HG02588 (cell line): Measurements from ENCODE around the gene KCNN3.

Source experiments
- ATAC-seq: cut with Tn5 transposase; IDR thresholded peaks from one replicate; pipeline ENCODE4 v1.9.1; 2021; ENCODE audit warnings: mild to moderate bottlenecking, moderate library complexity; ENCODE audit not compliant: unreplicated experiment

The KCNN3 gene

DNA sequence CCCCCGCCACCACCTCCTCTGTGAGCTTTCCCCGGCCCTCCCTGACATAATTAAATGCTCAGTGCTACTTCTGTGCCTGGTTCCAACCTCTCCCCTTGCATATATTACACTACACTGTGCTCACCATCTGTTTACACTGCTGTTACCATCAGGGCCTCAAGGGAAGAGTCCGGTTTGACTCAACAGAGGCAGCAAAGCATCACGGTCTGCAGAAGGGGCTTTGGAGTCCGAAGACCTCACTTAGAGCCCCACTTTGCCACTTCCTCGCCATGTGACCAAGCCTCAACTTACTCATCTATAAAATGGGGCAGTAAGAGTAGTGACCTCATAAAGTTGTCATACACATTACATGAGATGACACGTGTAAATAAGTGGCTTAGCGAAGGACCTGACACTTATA, 27.4 kb downstream of the KCNN3 start:
- ATAC-seq, result no peak

DNA sequence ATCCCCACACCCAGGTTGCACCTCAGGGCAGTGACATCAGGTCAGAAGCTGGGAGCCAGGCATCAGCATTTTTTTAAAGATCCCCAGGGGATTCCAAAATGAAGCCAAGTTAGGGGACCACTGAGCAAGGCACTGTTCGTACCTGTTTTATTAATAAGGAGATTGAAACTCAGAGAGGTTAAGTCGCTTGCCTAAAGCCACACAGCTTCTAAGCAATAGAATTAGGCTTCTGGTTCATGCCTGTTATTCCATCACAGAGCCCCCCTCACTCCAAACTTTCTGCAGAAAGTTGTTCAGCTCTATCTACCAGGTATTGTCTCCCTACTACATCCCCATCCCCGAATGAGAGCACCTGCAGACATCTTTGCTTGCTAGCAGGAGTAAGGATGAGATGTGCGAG, 28.7 kb downstream of the KCNN3 start:
- no peak for ATAC-seq

DNA sequence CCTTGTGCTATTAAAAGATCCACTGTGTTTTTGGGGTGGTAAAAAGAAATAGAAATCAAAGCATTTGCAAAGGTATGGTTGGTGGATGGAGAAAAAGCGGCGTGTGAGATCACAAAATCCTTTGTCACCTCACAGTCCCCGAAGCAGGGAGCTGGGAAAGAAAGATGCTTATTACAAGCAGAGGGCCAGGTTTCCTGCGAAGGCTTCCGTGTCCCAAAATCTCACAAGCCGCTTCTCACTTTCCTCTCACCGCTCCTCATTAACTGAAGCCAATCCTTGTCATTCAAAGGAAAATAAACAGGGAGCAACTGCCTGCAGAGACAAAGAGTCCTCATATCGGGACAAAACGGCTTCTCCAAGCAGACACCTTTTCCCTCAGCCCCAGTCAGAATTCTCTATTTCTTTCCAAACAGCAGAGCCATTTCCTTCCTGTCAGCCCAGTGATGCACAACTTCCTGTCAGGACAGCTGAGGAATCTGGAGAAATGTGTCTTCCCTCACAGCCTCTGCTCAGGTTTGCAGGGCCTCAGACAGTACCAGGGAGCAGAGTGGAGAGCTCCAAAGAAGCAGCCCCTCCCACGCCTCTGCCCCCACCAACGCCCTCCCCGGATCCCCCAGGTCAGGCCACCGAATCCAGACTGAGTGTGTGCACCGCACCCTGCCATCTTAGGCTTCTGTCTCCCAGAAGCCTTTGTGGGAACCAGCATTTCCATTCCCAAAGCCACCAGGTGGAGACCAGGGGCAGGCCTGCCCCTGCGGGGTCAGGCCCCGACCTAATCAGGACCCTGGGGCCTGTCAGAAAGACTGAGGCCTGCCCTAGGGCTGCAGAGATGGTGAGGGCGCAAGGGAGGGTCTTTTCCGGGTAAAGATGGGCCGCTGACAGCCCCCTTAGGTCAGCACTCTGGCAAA, 29.6 kb downstream of the KCNN3 start:
- no peak for ATAC-seq

DNA sequence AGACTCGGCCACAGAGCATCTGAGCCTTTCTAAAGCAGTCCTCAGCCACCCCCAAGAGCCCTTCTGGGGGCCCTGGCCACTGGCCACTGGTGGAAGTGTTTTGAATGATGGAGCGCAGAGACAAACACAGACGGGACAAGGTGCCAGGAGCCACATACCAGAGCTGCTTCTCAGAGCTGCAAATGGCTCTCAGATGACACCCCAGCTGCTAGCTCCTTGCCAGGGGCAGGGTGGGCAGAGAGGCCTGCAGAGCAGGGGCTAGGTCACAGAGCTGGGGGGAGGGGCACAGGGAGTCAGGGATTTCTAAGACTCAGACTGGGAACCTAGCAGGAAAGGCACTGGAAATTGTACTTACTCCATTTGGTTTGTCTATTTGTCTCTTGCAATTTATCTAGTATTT, 30.4 kb downstream of the KCNN3 start:
- no peak for ATAC-seq

DNA sequence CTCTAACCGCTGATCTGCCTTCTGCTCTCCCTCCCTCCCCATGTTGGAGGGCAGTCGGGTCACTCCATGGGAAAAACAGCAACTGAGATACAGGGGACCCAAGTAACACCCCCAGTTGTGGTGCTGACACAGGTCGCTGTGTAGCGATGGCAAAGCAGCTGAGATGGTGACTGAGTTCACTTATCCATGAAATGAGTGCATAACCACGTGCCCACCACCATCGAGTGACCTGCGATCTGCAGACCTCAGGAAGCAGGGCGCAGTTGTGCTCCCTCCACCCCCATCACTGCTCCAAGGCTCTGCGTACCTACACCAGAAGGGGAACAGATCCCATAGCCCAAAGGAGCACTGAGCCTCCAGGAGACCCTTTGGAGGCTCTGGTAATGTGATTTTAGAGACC, 31.1 kb downstream of the KCNN3 start:
- ATAC-seq, result no peak

DNA sequence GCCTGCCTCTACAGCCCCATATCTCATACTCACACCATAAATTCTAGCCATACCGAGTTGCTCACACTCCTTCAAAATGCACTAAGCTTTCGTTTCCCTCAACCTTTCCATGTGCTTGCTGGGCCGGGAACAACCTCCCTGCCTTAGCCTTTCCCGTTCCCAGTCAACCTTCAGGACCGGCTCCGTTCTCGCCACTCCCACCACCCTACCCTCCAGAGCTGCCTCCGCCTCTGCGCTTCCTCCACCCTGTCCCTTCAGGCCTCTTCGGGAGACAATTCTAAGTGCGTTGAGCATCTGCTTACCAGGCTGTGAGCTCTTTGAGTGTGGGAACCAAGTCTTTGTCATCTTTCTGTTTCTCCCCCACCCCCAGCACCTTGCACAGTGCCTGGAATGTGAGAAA, 31.6 kb downstream of the KCNN3 start:
- ATAC-seq, result no peak

DNA sequence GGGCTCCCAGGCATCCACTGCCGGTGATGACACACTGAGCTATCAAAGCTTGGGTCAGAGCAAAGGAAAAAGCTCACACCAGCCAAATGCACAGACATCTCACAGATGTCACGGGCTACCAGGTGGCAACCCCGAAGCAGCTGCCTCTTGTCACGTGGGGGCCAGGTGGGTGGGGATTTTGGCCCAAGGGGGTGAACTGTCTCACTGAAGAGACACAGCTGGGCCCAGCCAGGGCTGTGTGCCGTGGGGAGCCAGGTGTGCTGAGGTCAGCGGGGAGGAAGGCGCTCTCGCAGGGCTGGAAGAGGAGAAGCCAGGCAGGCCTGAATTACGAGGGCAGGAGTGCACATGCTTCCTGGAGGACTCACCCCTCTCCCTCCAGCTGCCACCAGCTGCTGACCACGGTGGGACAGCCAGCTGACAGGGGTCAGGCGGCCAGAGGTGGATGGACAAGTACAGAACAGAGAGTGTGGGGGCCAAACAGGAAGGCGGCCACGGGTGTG, 32.4 kb downstream of the KCNN3 start:
- ATAC-seq, result peak; percentile 83

DNA sequence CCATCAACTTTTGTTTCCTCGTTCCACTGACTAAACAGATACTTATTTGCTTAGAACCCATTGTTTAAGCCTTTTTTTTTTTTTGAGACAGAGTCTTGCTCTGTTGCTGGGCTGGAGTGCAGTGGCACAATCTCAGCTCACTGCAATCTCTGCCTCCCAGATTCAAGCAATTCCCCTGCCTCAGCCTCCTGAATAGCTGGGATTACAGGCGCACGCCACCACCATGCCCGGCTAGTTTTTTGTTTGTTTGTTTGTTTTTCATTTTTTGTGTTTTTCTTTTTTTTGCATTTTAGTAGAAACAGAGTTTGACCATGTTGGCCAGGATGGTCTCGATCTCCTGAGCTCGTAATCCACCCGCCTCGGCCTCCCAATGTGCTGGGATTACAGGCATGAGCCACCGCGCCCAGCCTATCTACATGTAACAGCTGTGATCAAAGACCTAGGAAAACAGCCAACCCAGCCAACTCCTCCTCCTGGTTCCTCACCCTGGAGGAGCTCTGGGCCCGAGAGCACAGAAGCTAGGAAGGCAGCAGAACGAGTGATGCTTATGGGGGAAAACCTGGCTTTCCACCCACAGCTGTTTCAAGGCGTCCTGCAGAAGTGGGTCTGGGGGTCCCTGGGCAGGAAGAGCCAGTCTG, 32.9 kb downstream of the KCNN3 start:
- no peak for ATAC-seq

DNA sequence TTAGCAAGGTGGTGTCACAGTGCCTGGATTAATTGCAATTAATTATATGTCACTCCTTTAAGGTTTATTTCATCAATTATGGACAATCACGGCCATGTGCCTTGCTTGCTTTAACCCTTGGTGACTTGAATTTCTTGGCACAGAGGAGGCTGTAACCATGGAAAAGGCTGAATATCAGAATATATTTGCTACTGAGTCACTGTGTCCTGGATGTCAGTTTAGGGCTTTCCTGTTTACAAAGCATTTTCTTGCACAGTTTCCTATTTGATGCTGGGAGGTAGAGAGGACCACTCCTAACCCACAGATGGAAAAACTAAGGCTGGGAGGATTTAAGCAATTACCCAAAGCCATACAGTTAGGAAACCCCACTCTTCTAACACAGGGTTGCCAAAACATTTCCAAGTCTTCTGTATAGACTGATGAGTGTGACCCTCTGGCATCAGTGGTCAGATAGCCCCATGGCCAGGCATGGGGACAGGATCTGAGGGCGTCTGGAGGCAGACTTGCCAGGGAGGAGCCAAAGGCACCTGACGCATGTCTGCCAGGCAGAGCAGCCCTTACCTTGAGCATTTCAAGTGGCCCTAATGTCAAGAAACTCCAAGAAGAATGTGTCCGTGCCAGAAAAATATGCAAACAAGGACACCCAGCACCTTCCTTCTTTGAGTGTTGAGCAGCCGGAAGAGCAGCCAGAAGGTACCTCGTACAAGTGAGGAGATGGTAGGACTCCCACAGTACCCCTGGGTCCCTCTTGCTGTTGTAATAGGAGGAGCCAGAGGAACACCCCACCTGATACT, 34.4 kb downstream of the KCNN3 start:
- no peak for ATAC-seq

DNA sequence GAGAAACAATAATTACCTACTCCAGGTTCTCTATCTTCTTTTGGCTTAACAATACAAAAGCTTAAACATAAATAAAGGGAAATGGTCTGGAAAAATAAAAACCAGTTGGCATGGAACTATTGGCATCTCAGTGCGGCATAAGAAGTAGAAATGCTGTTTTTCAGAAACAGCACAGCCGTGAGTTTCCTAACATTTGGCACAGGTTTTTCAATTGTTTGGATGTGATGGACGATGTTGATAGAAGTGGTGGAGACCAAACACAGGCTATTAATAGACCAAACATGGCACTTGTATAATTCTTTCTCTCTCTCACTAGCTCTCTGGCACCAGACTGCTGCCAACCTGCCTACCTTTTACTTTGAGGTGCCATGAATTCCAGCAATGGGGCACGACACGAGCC, 36.2 kb downstream of the KCNN3 start:
- no peak for ATAC-seq

DNA sequence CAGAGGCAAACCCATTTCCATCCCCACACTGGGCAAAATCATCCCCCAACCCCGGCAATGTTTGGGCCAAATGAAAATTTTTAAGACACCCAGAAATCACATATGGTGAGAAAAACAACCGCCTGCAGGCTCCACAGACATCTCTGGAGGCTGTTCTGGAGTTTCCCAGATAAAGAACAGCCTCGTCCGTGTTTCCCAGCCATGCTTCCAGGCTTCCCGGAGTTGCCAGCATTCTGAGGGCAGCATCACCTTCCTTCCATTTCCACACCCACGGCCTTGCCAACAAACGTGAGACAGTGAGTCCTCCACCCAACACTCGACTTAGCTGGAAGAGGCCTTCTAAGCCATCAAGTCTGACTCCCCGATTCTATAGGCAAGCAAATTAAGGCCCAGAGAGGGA, 36.9 kb downstream of the KCNN3 start:
- ATAC-seq, result no peak

DNA sequence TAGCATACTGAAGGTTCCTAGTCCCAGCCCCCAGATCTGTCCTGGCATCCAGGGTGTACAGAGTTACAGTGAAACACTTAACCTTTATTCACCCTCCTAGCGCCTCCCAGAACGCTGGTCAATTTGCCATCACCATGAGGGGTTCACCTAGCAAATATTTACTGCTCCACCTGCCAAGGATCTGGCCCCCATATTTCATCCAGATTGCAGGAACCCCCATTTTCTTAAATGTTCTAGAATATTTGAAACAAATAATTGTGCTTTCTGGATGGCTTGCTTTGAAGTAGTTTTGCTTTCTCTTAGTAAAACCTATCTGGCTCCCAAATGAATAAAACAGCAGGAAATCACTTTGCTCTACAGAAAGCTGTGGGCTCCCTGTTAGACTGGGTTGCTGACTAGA, 37.7 kb downstream of the KCNN3 start:
- no peak for ATAC-seq

DNA sequence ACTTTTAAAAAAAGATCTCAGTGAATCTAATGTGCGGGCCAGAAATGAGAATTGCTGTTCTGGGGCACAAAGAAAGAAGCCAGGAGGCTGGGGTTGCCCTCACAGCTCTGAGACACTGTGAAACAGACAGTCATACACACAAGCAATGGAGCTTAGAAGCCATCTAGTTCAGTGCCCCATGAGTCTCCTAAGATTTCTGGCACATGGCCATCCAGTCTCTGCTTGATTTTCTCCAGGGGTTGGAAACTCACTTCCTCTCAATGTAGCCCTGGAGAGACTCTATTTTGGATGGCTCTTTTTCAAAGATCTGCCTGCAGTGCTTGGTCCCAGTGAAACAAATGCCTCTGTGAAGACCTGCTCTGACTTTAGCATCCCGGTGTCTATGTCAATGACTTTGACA, 38.6 kb downstream of the KCNN3 start:
- no peak for ATAC-seq

DNA sequence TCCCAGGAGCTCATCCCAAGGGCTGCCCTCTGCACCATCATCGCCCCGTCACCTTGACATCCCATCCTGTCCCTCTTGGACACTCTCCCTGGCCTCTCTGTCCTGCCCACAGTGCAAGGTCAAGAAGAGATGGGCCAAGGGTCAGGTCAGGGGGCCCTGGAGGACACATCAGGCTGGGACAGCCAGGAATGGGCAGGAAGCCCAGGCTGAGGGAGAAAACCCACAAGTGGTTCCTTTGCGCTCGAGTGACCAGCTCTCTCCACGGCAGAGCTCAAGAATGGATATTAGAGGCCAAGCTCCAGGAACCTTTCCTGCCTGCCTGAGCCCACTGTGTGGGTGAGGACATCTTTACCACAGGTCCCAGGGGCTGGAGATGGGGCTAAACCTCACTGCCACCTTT, 41.0 kb downstream of the KCNN3 start:
- ATAC-seq, result no peak

DNA sequence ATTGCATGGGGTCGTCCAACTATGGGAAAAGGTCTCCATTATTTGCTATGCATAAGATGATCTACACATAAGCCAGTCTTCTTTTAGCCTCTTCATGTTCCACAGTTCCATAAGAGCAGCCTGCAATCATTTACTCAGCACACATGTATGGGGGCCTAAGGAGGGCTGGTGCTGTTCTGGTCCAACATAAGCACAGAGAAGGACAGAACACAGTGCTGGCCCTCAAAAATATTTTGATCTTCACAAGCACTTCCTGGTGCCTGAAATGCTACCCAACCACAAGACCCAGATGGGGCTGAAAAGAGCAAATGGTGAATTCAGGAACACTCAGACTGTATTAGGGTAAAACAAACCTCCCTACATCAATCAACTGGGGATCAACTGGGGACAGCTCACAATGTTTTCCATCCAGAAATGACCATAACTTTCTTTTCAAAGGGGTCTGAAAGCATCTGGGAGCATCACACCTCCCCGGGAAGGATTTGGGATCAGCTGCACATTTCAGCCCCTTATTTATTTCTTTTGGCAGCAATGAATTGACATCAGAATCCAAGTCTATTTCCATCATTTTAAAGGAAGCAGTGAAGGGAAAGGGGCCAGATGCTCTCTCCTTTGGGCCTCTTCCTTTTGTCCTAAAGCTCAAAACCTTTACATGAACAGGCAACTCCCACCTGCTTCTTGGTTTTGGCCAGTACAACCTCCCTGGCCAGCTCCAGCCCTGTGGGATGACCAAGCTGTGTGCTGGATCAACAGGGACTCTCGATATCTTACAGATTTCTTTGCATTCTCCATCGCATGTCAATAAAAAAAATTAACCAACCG, 45.7 kb downstream of the KCNN3 start:
- ATAC-seq, result no peak

DNA sequence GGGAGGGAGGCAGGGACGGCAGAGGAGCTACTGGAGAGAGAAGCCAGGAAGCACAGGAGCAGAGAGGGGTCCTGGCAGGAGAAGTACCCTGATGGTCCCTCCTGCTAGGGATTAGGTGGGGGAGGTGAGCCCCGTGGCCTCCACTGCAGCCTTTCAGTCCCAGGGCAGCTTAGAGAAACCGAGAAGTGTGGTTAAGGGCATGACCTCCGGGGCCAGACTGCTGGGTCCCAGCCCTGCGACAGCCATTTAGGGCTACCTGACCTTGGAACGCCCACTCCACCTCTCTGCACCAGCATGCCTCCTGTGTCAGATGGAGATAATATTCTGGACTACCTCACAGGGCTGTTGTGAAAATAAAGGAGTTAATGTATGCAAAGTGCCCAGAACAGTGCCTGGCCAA, 47.4 kb downstream of the KCNN3 start:
- no peak for ATAC-seq

DNA sequence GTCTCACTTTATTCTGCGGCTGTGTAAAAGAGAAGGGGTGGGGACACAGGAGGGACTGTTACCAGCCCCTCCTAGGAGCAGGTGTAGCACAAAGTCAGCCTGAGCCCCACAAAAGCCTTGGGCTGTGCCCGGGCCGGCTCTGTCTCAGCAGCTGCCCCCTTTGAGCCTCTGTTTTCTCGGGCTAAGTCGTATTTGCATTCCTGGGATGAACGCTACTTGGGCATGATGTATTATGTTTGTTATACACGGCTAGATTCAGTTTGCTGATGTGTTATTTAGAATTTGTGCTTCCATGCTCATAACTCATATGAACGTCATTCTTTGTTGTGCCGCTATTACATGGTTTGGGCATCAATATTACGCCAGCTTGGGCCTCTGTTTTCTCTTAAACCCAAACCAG, 47.8 kb downstream of the KCNN3 start:
- no peak for ATAC-seq

DNA sequence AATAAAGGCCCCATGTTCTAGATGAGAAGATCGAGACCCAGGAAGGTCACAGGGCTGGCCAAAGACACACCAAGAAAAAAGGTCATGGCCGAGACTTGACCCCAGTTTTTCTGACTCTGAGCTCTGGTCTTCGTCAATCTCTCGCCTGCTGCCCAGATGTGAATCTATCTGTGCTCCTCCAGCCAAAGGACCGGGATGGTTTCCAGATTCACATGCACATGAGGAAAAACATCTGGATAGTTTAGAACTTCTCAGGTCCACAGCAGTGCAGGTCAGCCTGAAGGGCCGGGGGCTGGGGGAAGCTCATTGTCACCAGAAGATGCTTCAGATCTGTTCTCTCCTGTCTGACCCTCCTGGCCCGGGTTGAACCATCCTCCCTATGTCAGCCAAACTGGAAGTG, 49.0 kb downstream of the KCNN3 start:
- no peak for ATAC-seq

DNA sequence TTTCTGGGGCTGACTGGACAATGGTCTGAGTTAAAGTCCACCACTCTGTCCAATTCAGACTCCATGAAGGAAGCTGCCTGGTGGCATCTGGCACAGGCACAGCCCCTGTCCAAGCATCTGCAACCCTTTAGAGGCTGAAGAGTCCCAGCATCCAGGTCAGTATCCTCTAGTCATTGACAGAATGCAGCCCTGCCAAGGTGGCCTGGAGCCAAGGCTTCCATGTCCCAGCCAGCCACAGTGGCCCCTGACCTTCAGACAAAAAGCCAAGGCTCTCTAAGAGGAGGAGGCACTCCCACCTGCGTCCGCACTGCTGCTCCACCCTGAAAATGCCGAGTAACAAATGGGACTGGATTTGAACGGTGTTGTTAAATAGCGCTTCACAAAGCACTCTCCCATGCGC, 49.4 kb downstream of the KCNN3 start:
- ATAC-seq, result no peak
